K562 (cell line): Measurements from ENCODE around the gene HMBS. TPM values are rescaled to one million over a fixed set of nuclear protein-coding genes. Genes with fewer than 3 reads are reported as not detected.

Experiments used
- CREM ChIP-seq: IDR thresholded peaks from 2 replicates; pipeline ENCODE4 v1.6.1; 2014; ENCODE audit warnings: antibody characterized with exemption, low read depth
- ELF1 ChIP-seq: fragments of 200-800 bp; sonication (Bioruptor generic); IDR thresholded peaks from 2 replicates; pipeline ENCODE4 v1.6.1; 2016; ENCODE audit warnings: missing genetic modification characterization, missing compliant biosample characterization
- HDAC1 ChIP-seq, 2 experiments: fragments of 450-650 bp; IDR thresholded peaks; 2 replicates each; pipeline ENCODE4 v1.6.1; 2016 to 2017; ENCODE audit warnings: inconsistent platforms in 1 of 2, mild to moderate bottlenecking in 1 of 2, moderate library complexity in 1 of 2
- HMBOX1 ChIP-seq: sonication (generic); IDR thresholded peaks from 2 replicates; pipeline ENCODE4 v1.6.1; 2016
- KDM4B ChIP-seq, 2 experiments: fragments of 450-650 bp in 1 of 2; sonication (generic) in 1 of 2; IDR thresholded peaks; 2 replicates each; pipeline ENCODE4 v1.6.1; 2016 to 2017; ENCODE audit warnings: borderline replicate concordance in 2 of 2, antibody characterized with exemption in 1 of 2, low read depth in 1 of 2, mild to moderate bottlenecking in 1 of 2
- MXD1 ChIP-seq: fragments of 250-450 bp; sonication (Bioruptor Pico); IDR thresholded peaks from 2 replicates; pipeline ENCODE4 v1.8.0; 2021; ENCODE audit warnings: borderline replicate concordance, mild to moderate bottlenecking, moderate library complexity; ENCODE audit not compliant: poor library complexity, severe bottlenecking
- NR0B1 ChIP-seq: fragments of 450-650 bp; IDR thresholded peaks from one replicate; pipeline ENCODE4 v1.6.1; 2018; ENCODE audit warnings: mild to moderate bottlenecking, moderate library complexity; ENCODE audit not compliant: partially characterized antibody
- NR3C1 ChIP-seq: sonication (generic); formaldehyde crosslinking; IDR thresholded peaks from 2 replicates; pipeline ENCODE4 v1.8.1; 2022; ENCODE audit warnings: missing genetic modification reagents
- PCBP2 ChIP-seq: fragments of 200-400 bp; formaldehyde crosslinking; IDR thresholded peaks from 2 replicates; pipeline ENCODE4 v1.6.1; 2018; ENCODE audit warnings: low read length, low read depth, mild to moderate bottlenecking, moderate library complexity; ENCODE audit not compliant: poor library complexity, severe bottlenecking
- POLR3A ChIP-seq: IDR thresholded peaks from 2 replicates; pipeline ENCODE4 v1.6.1; 2011; ENCODE audit warnings: borderline replicate concordance, mild to moderate bottlenecking, moderate library complexity; ENCODE audit not compliant: insufficient read length, insufficient read depth; ENCODE audit errors: extremely low read depth
- SAP30 ChIP-seq: fragments of 200-600 bp; sonication (generic); IDR thresholded peaks from 2 replicates; pipeline ENCODE4 v1.6.1; 2012; ENCODE audit warnings: borderline replicate concordance, low read depth, mild to moderate bottlenecking, moderate library complexity, low read length, control low read depth, inconsistent platforms; ENCODE audit not compliant: insufficient read depth, poor library complexity, severe bottlenecking
- TEAD4 ChIP-seq, 2 experiments: sonication (generic) in 1 of 2; formaldehyde crosslinking in 1 of 2; IDR thresholded peaks; 2 replicates each; pipeline versions ENCODE4 v1.6.1 to v1.8.0; 2012 to 2022; ENCODE audit warnings: borderline replicate concordance in 1 of 2, inconsistent platforms in 1 of 2, low read length in 1 of 2, mild to moderate bottlenecking in 1 of 2, missing genetic modification reagents in 1 of 2
- TSHZ1 ChIP-seq: fragments of 250-450 bp; sonication (Bioruptor Pico); IDR thresholded peaks from 2 replicates; pipeline ENCODE4 v1.4.0; 2020; ENCODE audit warnings: mild to moderate bottlenecking, moderate library complexity
- YBX1 ChIP-seq: fragments of 450-650 bp; IDR thresholded peaks from 2 replicates; pipeline ENCODE4 v1.7.1; 2016; ENCODE audit warnings: mild to moderate bottlenecking
- YY1 ChIP-seq, 3 experiments: IDR thresholded peaks; 2 replicates each; pipeline ENCODE4 v1.6.1; 2011; ENCODE audit warnings: low read length in 2 of 3, mild to moderate bottlenecking in 2 of 3, moderate library complexity in 2 of 3, borderline replicate concordance in 1 of 3, control low read depth in 1 of 3, low read depth in 1 of 3; ENCODE audit not compliant: insufficient read depth in 3 of 3, insufficient replicate concordance in 2 of 3, control insufficient read depth in 1 of 3, insufficient read length in 1 of 3; ENCODE audit errors: extremely low read depth in 1 of 3
- ZFP36 ChIP-seq: fragments of 150-350 bp; IDR thresholded peaks from 2 replicates; pipeline ENCODE4 v1.6.1; 2018; ENCODE audit warnings: low read length, low read depth; ENCODE audit not compliant: partially characterized antibody
- ZNF212 ChIP-seq: fragments of 450-650 bp; formaldehyde crosslinking; IDR thresholded peaks from 2 replicates; pipeline ENCODE4 v1.4.0; 2020; ENCODE audit warnings: mild to moderate bottlenecking
- ZNF347 ChIP-seq: fragments of 450-650 bp; formaldehyde crosslinking; IDR thresholded peaks from 2 replicates; pipeline ENCODE4 v1.4.0; 2020; ENCODE audit warnings: low read depth, mild to moderate bottlenecking, moderate library complexity
- polyA plus RNA-seq, 8 experiments: library from polyadenylated mRNA; depleted of rRNA in 4 of 8; stranded (reverse) in 5 of 8; unstranded in 3 of 8; fragments of >200 nt; fragmentation: Nextera tagmentation in 2 of 8; fragmentation: Illumina TruSeq in 1 of 8; extraction: Ambion mirVana in 2 of 8; extraction: Trizol in 1 of 8; gene quantifications; 2 replicates each; pipeline versions ENCODE4 v1.2.1 to v1.2.3, GENCODE V29; 2011 to 2014; ENCODE audit warnings: inconsistent platforms in 1 of 8, missing spikeins in 1 of 8
- total RNA-seq, 7 experiments: library from RNA; depleted of rRNA in 6 of 7; stranded (reverse); fragments of >200 nt in 6 of 7; fragmentation: Illumina TruSeq in 2 of 7; extraction: Trizol in 2 of 7; gene quantifications; 2 replicates each; pipeline versions ENCODE4 v1.2.1 to v1.2.3, GENCODE V29; 2011 to 2021; ENCODE audit warnings: low replicate concordance in 1 of 7

HMBS gene
- total and polyA plus RNA-seq, 9 of the 15 experiments (the other 6 are each of a cell fraction or from before 2014, with no cell fraction given) = 56.9 to 385 (median 286) TPM

- TF ChIP-seq TSHZ1 (CRISPR knock-in tag) (no peak), TEAD4 (IDR thresholded peaks at IDR 0.05; ENCODE audit: low read length) (peak; percentile 48), TEAD4 (CRISPR knock-in tag; IDR thresholded peaks at IDR 0.05; ENCODE audit: borderline replicate concordance) (no peak), NR0B1 (no peak), ZFP36 (peak; percentile 8), POLR3A (no peak), YY1 (IDR thresholded peaks at IDR 0.05; ENCODE audit: borderline replicate concordance in 1 of 3, control insufficient read depth in 1 of 3, extremely low read depth in 1 of 3, insufficient read depth in 3 of 3, insufficient read length in 1 of 3, insufficient replicate concordance in 2 of 3, low read depth in 1 of 3, low read length in 2 of 3) (peak in 2 of 3 experiments; percentile 54 to 73), HDAC1 (IDR thresholded peaks at IDR 0.05) (peak in 1 of 2 experiments; percentile 84; a peak in 2 of 4 replicates), PCBP2 (peak; percentile 91), NR3C1 (CRISPR knock-in tag) (peak; percentile 91), YBX1 (no peak), HMBOX1 (no peak), ELF1 (tag) (peak; percentile 87), ZNF212 (no peak), SAP30 (peak; percentile 45), CREM (peak; percentile 45; the same call in 1 of the 2 replicates), KDM4B (IDR thresholded peaks at IDR 0.05; ENCODE audit: borderline replicate concordance in 2 of 2, low read depth in 1 of 2) (0 out of 4 replicates have a peak, but pooled peaks of 1 of the 2 experiments have one; percentile 73), MXD1 (CRISPR knock-in tag) (peak; percentile 4), ZNF347 (no peak)
These were observed 10.6 kb downstream of the HMBS start (continued) for GRCh38 chr11:119095066-119095880.
